Activated CD4-positive, alpha-beta T cell treated with anti-CD3 and anti-CD28 coated beads for 48 hours (primary cell): ENCODE measurements around the gene RAPGEF1.
"Not testable (repeated sequence)": the region's sequence is repeated elsewhere in the genome, so short reads cannot be mapped to it uniquely, and the experiment has no call there.

Experiments used
- DNase-seq: peaks from one replicate; pipeline ENCODE4 v3.0.0-alpha.2; 2020

RAPGEF1 gene

DNA sequence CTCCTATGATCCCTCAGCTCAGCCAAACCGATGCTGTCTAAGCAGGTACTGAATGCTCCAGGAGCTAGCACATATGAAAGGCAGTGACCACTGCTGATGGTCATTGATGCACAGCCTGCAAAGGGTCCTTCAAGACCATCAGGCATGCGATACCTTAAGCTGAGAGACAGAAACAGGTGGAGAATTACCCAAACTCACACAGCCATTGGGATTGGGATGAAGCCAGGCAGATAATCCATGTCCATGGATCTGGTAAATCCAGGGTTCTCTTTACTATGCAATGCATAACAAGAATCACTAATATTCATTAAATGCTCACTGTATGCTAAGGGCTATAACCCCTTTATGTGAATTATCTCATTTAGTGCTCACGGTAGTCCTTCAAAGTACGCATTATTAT, 36.2 kb downstream of the RAPGEF1 start:
- DNase-seq, result no peak

DNA sequence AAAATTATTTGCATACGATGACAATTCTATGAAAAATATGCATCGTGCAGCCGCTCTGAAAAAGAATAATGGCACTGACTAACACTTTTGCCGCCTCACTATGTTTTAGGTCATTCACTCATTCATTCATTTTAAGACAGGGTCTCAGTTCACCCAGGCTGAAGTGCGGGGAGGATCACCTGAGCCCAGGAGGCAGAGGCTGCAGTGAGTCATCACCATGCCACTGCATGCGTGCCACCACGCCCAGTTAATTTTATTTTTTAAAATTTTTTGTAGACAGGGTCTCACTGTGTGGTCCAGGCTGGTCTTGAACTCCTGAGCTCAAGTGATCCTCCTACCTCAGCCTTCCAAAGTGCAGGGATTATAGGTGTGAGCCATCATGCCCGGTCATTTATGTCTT, 37.0 kb downstream of the RAPGEF1 start:
- no peak for DNase-seq

DNA sequence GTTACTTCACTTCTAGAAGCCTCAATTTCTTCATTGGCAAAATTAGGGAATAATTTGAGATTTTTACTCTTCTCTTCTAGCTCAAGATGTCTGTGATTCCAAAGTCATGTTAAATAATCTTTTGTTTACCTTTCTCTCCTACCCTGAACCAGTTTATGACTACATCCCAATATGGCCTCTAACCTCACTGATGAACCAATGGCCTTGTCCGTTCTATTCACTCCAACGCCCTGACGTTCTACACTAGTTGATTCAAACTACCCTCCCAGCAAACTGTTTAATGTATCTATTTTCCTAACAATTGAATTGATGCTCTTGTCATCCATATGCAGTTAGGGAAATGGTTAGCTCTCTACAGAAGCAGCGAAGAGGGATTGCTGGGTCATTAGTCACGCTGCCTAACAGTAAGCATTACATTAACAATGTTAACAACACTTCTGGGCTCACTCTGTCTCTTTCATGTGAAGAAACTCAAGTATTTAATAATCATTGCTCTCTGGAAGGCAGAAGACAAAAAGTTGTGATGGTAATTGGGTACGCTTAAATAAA, 38.0 kb downstream of the RAPGEF1 start:
- no peak for DNase-seq

DNA sequence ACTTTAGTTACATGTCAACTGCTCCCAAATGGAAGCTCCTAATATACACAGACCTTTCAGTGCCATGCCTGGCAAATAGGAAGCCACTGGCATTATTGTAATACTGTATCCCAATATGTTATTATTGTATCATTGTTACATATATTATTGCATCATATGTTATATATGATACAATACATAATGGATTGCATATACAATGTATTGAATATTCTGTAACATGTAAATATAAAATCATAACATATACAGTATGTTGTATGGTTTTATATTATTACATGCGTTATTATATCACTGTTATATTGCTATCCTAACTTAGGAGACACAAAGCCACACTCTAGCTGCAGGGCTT, 38.5 kb downstream of the RAPGEF1 start:
- DNase-seq, result no peak

DNA sequence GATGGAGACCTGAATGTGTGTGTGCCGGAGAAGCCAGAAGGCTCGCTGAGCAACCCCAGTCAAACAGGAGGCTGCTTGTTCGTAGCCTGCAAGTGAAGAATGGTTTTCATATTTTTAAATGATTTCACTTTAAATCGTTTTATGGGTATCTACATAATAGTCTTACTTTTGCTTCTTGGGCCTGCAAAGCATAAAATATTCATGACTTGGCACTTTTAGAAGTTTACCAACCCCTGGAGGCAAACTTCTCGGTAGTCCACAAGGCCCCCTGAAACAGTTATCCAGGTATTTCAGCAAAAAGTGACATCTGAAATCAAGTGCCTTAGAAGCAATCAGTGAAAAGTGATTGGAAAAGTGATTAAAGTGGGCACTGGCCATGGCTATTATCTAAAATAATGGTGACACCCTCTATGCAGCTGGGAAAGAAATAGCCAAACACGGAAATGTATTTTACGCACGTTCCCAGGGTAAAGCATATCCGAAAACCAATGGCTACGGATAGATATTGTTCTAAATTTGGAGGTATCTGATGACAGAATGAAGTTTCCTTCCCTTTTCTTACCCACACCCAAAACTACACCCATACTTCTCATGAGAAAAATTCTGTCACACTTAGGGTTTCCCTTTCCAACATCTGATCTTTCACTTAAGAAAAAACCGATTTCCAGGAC, 39.0 kb downstream of the RAPGEF1 start:
- DNase-seq, result no peak

DNA sequence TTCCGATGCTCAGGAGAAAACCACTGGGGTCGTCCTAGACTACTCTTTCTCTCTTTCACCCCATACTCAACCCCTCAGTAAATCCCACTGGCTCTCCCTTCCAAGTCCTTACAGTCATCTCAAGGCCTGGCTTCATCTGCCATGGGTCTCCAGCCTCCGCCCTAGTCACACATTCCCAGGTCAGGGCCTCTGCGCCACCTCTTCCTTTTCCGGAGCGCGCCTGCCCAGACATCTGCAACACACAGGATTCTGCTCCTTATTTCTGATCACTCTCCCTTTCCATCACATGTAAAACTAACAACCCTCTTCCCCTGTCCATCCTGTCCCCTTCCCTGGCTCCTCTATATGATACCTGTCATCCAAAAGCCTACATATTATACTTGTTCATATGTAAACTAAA, 39.8 kb downstream of the RAPGEF1 start:
- DNase-seq, result no peak

DNA sequence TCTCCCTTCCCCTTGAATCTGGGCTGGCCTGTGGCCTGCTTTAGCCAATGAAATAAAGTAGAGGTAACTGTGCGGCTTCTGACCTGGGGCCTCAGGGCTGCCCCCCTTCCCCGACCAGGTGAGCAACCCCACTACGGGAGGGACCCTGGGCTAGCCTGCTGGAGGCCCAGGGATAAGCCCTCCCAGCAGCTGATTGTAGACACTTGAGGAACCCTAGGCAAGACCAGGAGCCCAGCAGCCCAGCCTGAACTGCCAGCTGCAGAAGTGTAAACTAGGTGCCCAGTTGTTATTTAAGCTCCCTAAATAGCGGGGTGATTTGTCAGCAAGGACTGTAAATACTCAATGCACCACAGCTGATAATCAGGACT, 41.3 kb downstream of the RAPGEF1 start:
- DNase-seq, result no peak

DNA sequence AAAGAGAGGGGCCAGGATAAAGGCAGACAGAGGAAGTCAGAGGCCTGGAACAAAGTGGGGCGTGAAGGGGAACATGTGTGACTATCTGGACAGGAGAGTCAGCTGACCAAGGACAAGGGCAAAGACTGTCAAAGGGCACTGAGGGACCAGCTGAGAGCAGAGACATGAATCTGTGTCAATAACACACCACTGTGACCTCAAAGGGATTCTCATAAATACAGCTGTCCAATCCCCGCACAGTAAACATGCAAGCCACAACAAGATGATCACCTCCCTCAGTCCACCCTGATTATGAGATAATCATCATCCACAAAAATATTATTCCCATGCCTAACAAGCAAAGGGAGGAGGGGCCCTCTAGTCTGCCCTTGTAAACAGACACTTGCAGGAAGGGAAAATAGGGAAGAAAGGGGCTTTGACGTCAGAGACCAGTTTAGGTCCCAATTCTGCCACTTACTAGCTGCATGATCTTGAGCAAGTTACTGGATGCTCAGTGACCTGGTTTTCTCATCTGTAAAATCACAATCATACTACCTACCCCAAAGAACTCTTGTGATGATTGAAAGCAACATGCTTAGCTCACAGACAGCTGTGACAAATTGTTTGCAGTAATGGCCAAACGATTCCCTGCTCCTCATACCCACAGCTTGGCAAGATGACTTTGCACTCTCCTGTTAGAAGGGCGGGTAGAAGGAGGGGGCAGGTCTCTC, 41.8 kb downstream of the RAPGEF1 start:
- no peak for DNase-seq

DNA sequence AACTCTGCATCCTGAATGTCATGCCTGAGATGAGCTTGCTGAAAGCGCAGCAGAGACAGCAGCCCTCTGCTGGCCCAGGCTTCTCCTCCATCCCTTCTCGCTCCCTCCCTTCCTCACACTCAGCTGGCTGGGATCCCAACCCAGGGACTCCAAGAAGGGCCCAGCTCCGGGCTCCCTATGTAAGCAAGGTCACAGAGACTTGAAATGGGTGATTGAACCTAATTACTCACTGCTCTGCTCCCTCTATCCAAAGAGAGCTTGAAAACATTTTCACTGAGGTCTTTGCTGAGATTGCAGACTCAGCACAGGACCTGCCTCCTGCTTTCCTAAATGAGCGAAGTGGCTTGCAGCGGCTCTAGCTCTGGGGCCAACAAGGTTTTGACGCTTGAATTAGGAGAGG, 42.8 kb downstream of the RAPGEF1 start:
- no peak for DNase-seq

DNA sequence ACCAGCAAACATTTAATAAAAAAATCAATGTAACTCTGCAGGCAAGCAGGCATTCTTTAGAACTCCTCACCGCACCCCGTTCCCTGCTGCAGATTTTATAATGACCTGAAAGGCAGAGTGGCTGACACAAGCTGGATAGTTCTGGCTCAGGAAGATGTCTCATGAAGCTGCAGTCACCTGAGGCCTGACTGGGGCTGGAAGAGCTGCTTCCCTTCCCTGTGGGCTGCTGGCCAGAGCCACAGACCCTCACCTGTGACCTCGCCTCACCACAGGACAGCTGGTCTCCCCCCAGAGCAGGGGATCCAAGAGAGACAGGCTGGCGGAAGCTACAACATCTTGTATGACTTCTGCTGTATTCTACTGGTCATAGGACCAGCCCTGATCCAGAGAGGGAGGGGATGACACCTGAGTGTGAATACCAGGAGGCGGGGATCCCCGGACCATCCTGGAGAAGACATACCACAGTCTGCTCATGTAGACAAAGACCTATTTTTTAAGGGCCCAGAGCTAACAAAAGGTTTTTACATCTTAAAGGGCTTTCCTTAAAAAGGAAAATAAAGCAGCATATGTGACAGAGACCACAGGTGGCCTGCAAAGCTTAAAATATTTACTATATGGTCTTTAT, 43.9 kb downstream of the RAPGEF1 start:
- DNase-seq, result no peak

DNA sequence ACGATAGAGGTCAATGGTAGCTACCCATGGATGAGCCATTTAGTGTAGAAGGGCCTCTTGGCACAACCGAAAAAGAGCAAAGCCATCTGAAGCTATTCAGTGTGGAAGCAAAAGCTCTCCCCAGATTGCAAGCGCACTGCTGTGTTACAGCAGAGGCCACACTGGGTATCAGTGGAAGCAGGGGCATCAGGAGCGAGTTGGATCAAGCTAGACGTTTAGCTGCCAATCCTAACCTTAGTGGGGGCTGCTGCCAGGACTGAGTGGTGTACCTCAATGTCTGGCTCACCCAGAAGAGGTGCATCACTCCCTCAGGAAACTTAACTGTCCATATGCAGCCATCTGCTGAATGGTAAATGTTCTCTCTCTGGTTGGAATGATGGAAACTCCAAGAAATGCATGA, 44.5 kb downstream of the RAPGEF1 start:
- no peak for DNase-seq

DNA sequence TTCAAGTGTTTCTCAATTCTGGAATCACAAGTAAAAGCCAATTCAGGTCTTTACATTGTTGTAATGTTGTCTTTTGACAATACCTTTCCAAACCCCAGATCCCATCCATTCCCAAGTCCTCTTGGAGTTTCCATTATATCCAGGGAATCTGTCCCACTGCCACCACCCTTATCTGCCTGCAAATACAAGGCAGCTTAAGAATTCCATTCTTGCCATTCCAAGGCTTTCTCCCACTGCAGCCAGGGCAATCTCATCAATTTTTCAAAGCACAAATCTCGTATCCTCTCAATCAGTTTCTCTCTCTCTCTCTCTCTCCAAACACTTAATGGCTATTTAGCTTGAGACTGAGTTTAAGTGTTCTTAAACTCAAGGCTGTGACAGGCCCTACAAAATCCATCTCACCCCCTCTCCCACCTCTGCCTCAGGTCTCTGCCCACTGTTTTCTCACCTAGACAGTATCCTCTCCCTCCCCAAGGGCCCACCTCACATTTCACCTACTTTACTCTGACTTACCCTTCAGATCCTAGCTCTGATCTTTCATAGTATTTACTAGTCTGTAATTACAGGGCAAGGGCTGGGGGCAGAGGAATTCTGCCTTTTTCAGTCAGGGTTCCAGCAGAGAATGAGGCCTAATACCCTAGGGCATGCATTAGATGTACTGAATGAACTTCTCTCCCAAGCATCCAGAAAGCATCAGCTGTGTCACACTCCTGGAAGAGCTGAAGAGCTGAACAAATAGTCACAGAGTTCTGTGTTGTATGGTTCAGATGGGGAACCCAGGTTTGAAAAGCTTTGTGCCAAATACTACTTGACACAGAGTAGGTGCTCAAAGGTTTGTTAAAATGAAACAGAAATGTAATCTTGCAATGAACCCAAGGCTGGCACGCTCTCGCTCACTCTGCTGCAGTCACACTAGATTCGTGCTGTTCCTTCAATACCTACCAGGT, 46.0 kb downstream of the RAPGEF1 start:
- no peak for DNase-seq

DNA sequence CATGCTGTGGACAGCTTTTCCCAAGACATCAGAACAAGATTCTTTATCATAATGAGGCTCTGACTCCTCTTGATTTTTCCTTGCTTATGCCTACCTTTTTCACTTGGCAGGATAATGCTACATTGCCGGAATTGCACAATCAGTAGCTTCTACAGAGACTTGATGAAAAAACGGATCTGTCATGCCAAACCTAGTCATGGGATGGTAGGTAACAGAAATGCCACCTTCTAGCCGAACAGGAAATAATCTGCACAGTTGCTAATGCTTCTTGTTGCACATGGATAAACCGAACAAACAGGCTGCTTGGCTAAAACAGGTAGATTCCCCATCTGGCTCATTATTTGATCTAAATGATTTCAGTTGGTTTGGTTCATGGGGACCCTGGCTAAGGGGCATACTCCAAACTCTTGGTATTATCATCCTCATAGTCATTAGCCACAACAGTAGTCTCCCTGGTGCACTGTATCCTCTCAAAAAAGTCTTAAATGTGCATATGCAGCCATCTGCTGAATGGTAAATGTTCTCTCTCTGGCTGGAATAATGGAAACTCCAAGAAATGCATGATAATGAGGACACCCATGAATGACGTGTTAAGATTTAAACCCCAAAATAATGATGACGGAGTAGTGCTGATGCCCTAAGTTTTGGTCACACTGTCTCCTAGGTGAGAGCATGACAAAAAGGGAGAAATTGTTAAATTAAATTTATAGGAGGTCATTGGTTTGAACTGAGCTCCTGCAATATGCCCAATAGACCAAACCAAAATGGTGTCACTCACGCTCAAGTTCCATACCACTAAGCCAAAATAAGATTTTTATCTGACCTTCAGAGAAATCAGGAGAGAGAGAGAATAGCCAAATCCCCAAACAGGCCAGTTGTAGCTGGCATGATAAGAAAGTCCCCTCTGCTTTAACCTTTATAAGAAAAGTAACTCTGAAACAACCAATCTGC, 47.0 kb downstream of the RAPGEF1 start:
- no peak for DNase-seq

DNA sequence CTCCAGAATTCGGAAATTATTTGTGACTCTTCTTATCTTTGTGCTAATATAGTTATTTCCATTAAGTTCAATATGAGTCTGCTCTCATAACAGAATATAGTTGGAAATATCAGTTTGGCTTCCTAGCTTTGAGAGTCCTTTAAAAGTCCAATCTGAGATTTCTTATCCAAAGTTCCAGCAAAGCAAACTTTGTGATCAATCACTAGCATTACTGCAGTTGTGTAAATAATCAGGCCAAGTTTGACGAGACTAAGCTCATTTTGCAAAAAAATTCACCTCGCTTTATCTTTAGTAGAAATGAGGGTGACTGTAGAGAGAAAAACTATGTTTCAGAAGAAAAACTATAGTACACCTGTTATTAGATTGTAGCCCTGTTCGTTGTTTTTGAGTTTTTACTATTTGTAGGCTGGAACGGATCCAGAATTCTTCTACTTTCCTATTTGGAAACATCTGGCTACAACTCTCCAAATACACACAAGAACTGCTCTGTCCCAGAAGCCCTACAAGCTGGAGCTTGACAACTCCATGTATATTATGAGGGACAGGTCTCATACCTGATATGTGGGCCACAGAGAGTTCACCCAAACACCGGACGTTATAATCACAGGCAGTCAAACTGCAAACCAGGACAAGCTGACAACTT, 47.8 kb downstream of the RAPGEF1 start:
- DNase-seq, result no peak

DNA sequence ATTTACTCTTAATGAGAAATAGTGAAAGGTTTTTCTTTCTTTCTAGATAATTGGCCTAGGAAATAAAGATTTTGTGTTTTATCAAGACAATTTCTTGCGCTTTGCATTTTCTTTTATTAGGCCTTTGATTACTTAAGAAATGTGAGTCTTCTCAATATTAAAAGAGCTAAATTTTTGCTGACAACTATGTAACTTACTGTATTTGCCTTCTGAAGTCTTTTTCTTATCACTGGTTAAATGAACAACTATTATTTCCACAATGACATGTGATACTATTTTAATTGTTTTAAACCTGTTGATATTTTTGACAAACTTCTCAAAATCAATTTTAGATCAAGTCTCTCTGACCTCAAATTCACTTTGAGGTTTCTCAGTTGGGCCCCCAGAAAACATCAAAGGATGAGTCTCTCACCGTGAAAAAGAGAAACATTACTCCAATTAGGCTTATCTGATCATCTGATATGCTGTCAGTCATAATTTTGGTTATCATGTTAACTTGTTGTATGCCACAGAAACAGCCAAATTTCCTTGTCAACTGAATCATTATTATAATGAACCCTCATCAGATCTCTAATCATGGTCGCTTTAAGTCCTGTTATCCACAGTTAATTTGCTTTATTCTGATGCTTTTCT, 48.8 kb downstream of the RAPGEF1 start:
- DNase-seq, result no peak

DNA sequence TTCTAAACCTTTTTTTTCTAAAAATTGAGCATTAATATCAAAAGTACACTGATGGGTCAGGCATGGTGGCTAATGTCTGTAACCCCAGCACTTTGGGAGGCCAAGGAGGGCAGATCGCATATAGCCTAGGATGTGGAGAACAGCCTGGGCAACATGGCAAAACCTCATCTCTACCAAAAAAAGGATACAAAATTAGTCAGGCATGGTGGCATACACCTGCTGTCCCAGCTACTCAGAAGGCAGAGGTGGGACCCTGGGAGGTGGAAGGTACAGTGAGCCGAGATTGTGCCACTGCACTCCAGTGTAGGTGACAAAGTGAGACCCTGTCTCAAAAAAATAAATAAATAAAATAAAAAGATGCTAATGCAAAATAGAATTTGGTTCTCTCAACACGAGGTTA, 49.4 kb downstream of the RAPGEF1 start:
- DNase-seq, result no peak

DNA sequence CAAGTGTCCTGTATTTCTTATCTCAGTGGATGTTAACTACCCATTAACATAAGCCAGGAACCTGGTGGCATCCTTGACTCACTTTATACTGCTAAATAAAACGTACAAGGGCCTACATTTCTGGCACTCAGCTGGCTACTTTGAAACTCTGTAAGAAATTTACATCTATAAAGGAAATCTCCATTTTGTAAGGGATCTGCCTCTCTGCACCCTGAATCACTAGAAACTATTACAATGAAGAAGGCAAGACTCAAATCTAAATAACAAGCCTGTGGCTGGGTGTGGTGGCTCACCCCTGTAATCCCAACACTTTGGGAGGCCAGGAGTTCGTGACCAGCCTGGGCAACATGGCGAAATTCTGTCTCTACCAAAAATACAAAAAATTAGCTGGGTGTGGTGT, 51.5 kb downstream of the RAPGEF1 start:
- DNase-seq, result no peak

DNA sequence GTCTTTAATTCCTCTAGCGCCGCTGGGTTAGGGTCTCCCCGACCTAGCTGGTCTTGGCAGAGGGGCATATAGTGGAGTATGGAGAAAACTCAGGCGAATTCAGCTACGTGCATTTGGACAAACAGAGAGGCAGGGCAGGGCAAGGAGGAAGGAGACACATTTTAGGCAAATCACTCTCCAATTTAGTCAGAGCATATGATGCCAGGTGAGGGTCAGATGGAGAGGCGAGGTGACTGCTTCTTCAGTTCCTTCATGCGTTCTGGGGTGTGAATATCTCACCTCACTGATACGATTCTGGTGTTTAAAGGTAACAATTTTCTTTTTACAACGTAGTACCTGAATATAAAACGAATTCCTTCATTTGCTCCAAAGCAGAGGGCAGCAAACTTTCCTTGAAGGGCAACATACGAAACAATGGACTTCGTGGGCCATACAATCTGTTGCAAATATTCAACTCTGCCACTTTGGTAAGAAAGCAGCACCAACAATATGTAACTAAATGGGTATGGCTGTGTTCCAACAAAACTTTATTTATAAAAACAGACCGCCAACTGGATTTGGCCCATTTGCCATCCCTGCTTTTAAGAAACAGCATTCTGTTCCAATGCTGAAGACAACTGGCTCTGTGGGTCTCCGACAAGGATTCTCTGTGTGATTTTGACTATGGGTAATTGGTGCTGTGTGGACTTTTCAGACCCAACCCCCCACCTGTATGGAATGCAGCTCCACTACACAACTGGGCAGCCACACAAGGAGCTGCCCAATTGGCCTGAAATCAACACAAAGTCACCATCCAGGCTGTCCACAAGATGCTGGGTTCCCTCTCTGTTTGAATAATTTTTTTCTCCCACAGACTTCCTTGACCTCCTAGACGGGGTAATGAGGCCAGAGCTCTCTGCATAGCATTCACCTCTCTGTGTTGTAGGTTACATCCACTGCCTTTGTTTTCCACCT, 53.8 kb downstream of the RAPGEF1 start:
- DNase-seq, result no peak

DNA sequence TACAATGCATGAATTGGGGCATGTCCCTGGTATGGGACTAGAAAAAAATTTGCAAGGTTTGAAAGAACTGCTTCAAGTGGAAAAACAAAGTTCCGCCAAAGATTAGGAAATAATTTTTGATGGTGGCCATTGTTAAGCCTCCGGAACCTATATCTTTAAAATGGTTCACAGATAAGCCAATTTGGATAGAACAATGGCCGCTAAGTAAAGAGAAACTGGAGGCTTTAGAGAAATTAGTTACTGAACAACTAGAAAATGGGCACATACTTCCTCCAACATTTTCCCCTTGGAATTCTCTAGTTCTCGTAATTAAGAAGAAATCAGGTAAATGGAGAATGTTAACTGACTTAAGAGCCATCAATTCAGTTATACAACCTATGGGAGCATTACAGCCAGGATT, 56.8 kb downstream of the RAPGEF1 start:
- DNase-seq, result not testable (repeated sequence)

DNA sequence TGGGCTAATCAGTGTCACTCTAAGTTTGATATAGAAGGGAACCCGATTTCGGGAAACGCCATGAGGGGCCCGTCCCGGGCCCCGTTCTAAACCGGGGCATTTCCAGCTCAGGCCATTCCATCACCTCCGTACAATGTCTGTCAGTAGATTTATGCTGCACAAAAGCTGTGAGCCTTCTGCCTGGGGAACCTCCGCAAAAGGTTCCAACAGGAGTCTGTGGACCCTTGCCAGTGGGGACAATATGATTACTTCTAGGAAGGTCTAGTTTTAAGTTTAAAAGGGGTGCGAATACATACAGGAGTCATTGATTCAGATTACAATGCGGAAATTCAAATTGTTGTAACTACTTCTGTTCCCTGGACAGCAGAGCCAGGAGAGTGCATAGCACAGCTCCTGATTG, 57.6 kb downstream of the RAPGEF1 start:
- no peak for DNase-seq
